Natural killer cell (primary cell): ENCODE data around the gene TLL2. TPM values are rescaled to one million over a fixed set of nuclear protein-coding genes. Genes with fewer than 3 reads are reported as not detected.

Experiments used
- ATAC-seq, 3 donors: fragments of 150-1000 bp in 2 of 3; fragments of 200-7000 bp in 1 of 3; cut with Tn5 transposase; 1 replicate in 1 of 3; 2 replicates in 2 of 3; pipeline ENCODE4 v1.10.0; 2021; ENCODE audit warnings: mild to moderate bottlenecking in 2 of 3, moderate library complexity in 2 of 3
- DNase-seq, 2 donors: peaks; one replicate each; pipeline versions ENCODE4 v3.0.0 to v3.0.0-alpha.2; 2013 to 2021; ENCODE audit warnings: mixed read lengths in 1 of 2
- H3K27ac ChIP-seq: one replicate; pipeline ENCODE4 v1.5.1; 2013; ENCODE audit warnings: mild to moderate bottlenecking, low read length
- H3K27me3 ChIP-seq: one replicate; pipeline ENCODE4 v1.6.1; 2013; ENCODE audit warnings: low read length; ENCODE audit not compliant: control insufficient read depth, insufficient read depth
- H3K36me3 ChIP-seq: one replicate; pipeline ENCODE4 v1.6.1; 2013; ENCODE audit warnings: low read length; ENCODE audit not compliant: control insufficient read depth, insufficient read depth
- H3K4me1 ChIP-seq: one replicate; pipeline ENCODE4 v1.6.1; 2013; ENCODE audit warnings: low read length; ENCODE audit not compliant: control insufficient read depth, insufficient read depth
- H3K4me3 ChIP-seq: one replicate; pipeline ENCODE4 v1.5.1; 2013; ENCODE audit warnings: low read length
- H3K9me3 ChIP-seq: one replicate; pipeline ENCODE4 v1.6.1; 2013; ENCODE audit warnings: low read length; ENCODE audit not compliant: control insufficient read depth, insufficient read depth
- H3K27ac Mint-ChIP-seq, 2 donors: one replicate each; pipeline ENCODE4 v1.8.0; 2022; ENCODE audit warnings: mild to moderate bottlenecking in 2 of 2, mixed read lengths in 2 of 2, moderate library complexity in 1 of 2
- H3K27me3 Mint-ChIP-seq, 2 donors: one replicate each; pipeline ENCODE4 v1.8.0; 2022; ENCODE audit warnings: low read depth in 2 of 2, mixed read lengths in 2 of 2
- H3K36me3 Mint-ChIP-seq: one replicate; pipeline ENCODE4 v1.8.0; 2022; ENCODE audit warnings: mixed read lengths
- H3K4me1 Mint-ChIP-seq, 2 donors: one replicate each; pipeline ENCODE4 v1.8.0; 2022; ENCODE audit warnings: mixed read lengths in 2 of 2
- H3K4me3 Mint-ChIP-seq: one replicate; pipeline ENCODE4 v1.8.0; 2022; ENCODE audit warnings: mild to moderate bottlenecking, moderate library complexity, mixed read lengths
- H3K9me3 Mint-ChIP-seq, 2 donors: one replicate each; pipeline ENCODE4 v1.8.0; 2022; ENCODE audit warnings: mixed read lengths in 2 of 2
- WGBS: methylation state at CpG from one replicate; pipeline ENCODE4 v1.1.7; 2013; ENCODE audit warnings: missing lambda C conversion rate; ENCODE audit not compliant: insufficient coverage; 5-methylcytosine and 5-hydroxymethylcytosine counted together
- intact Hi-C: fragments of 100-400 bp; cut with micrococcal nuclease; formaldehyde crosslinking; loops from one replicate; pipeline ENCODE4 v1.14.2; 2022
- total RNA-seq, 4 donors: library from RNA; stranded (reverse); fragments of 120-200 nt in 1 of 4; gene quantifications; one replicate each; pipeline versions ENCODE4 v1.2.3 to v1.2.4, GENCODE V29; 2013 to 2022
- TF ChIP-seq, protein P1 (sequence below): fragments of 200-600 bp; IDR thresholded peaks from one replicate; pipeline ENCODE4 v1.8.0; 2022; ENCODE audit warnings: antibody characterized with exemption

TLL2 gene
- total RNA-seq, 3 donors from 2014 or later (not counting 1 experiment from before 2014, with no cell fraction given), result not detected

DNA sequence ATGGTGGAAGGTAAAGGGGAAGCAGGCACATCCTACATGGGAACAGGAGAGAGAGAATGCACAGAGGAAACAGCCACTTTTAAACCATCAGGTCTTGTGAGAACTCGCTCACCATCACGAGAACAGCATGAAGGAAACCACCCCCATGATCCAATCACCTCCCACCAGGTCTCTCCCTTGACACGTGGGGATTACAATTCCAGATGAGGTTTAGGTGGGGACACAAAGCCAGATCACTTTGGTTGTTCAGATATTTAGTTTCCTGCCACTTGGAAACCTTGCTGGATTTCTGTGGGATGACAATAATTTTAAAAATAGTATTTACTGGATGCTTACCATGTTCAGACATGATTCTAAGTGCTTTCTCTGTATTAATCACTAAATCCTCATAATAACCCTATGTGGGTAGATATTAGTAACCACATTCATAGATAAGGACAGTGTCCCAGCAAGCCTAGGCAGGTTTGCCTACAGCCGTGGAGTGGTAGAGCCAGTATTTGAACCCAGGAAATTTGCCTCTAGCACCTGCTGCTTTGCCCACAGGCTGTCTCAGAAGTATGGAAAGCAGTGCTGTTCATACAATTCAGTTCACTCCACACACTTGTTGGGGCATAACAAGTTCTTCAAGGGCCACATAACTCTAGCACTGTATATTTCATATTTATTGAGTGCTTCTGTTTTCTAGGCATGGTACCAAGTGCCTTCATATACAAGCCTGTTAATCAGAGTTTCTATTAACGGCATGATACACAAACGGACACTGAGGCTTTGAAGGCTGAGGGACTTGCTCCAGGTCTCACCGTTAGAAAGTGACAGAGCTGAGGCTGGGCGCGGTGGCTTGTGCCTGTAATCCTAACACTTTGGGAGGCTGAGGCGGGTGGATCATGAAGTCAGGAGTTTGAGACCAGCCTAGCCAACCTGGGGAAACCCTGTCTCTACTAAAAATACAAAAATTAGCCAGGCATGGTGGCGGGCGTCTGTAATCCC lies 8.3 kb downstream of the TLL2 start:
- Mint-ChIP-seq H3K27me3 (peaks cover 21 to 23% of the 10 kb centered on the region in 2 donors), H3K4me3 (no peak overlapping the region), H3K9me3 (no peaks in the 10 kb centered on the region), H3K4me1 (no peaks in the 10 kb centered on the region), H3K27ac (no peak overlapping the region), H3K36me3 (no peaks in the 10 kb centered on the region)
- TF ChIP-seq, protein P1, sequence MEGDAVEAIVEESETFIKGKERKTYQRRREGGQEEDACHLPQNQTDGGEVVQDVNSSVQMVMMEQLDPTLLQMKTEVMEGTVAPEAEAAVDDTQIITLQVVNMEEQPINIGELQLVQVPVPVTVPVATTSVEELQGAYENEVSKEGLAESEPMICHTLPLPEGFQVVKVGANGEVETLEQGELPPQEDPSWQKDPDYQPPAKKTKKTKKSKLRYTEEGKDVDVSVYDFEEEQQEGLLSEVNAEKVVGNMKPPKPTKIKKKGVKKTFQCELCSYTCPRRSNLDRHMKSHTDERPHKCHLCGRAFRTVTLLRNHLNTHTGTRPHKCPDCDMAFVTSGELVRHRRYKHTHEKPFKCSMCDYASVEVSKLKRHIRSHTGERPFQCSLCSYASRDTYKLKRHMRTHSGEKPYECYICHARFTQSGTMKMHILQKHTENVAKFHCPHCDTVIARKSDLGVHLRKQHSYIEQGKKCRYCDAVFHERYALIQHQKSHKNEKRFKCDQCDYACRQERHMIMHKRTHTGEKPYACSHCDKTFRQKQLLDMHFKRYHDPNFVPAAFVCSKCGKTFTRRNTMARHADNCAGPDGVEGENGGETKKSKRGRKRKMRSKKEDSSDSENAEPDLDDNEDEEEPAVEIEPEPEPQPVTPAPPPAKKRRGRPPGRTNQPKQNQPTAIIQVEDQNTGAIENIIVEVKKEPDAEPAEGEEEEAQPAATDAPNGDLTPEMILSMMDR, result no peak
- DNase-seq (no peak), ATAC-seq (no peak)
- no peaks in the 10 kb centered on the region for H3K27me3 ChIP-seq
- H3K4me1 ChIP-seq, result no peaks in the 10 kb centered on the region
- H3K27ac ChIP-seq, result no peak overlapping the region
- H3K4me3 ChIP-seq, result no peak overlapping the region
- WGBS, result 79% methylated on average over 11 of the region's 12 CpGs
- intact Hi-C loops, result no loop called here
- no peaks in the 10 kb centered on the region for H3K36me3 ChIP-seq
- no peaks in the 10 kb centered on the region for H3K9me3 ChIP-seq

DNA sequence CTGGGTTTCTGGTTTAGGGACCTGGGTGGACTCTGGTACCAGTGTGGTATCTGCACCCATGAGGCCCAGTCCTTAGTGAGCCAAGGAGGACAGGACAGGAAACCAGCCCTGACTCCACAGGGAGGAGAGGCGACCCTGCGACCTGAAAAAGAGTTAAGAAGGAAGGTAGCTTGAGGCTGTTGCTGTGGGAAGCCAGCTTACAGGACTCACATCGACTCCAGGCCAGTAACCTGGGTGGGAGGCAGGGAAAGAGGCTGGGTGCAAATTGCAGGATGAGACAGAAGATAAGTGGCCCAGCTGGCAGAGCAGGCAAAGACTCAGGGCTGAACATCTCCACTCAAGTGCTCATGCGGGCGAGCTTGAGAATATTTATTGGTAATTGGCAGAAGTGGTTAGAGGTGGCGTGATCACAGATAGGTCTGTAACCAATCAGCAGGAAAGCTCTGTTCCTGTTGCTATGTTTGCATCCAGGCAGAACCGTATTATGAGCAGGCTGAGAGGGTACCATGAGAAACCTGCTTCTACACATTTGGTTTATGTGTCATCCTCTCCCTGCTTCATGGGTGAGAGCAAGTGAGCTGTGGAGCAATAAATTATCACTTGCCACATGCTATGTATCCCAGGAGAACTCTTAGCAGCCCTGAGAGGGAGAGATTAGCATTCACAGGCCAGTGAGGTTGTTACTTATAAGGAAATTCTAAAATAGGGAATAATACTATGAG lies 11.0 kb downstream of the TLL2 start:
- no peak overlapping the region for H3K4me3 Mint-ChIP-seq

DNA sequence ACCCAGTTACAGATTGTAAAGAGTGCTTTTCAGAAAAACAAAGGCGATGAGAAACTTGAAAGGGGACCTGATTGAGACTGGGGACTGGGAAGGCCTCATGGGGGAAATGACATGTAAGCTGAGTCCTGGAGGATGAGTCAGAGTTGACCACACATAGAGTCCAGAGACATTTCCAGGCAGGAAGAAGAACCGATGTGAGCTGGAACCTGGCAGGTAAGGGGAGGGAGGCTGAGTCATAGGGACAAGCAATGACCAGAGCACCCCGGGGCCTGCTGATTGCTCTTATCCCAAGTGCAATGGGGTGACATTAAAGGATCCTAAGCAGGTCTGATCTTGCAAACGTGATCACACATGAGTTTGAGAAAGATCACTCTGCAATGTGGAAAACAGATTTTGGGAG lies 11.7 kb downstream of the TLL2 start:
- DNase-seq (no peak), ATAC-seq (no peak)
- TF ChIP-seq, protein P1, result no peak
- H3K4me3 ChIP-seq, result no peak overlapping the region
- no peaks in the 10 kb centered on the region for H3K4me1 ChIP-seq
- intact Hi-C loops, result no loop called here
- H3K4me1 Mint-ChIP-seq, result no peaks in the 10 kb centered on the region
- no peak overlapping the region for H3K27ac Mint-ChIP-seq
- H3K36me3 ChIP-seq, result no peaks in the 10 kb centered on the region
- no peak overlapping the region for H3K4me3 Mint-ChIP-seq
- H3K36me3 Mint-ChIP-seq, result no peaks in the 10 kb centered on the region
- WGBS, result 85% methylated on average over 4 of the region's 4 CpGs
- H3K27me3 Mint-ChIP-seq, result peaks cover 17 to 40% of the 10 kb centered on the region in 2 donors
- no peaks in the 10 kb centered on the region for H3K27me3 ChIP-seq
- no peaks in the 10 kb centered on the region for H3K9me3 Mint-ChIP-seq
- no peak overlapping the region for H3K27ac ChIP-seq
- no peaks in the 10 kb centered on the region for H3K9me3 ChIP-seq

More for the DNA sequence above, 11.0 kb downstream of the TLL2 start:
- H3K4me3 ChIP-seq, result no peak overlapping the region
- Mint-ChIP-seq H3K9me3 (no peaks in the 10 kb centered on the region), H3K36me3 (no peaks in the 10 kb centered on the region), H3K27me3 (peaks cover 21 to 39% of the 10 kb centered on the region in 2 donors), H3K27ac (no peak overlapping the region), H3K4me1 (no peaks in the 10 kb centered on the region)
- no peaks in the 10 kb centered on the region for H3K9me3 ChIP-seq
- DNase-seq (no peak), ATAC-seq (no peak)
- 90% methylated on average over 7 of the region's 7 CpGs for WGBS
- TF ChIP-seq, protein P1, result no peak
- no peaks in the 10 kb centered on the region for H3K27me3 ChIP-seq
- H3K4me1 ChIP-seq, result no peaks in the 10 kb centered on the region
- H3K36me3 ChIP-seq, result no peaks in the 10 kb centered on the region
- intact Hi-C loops, result no loop called here
- no peak overlapping the region for H3K27ac ChIP-seq
